GM19438 (cell line): ENCODE results near the gene SLC38A8.

ENCODE experiments used
- ATAC-seq: cut with Tn5 transposase; IDR thresholded peaks from one replicate; pipeline ENCODE4 v1.9.1; 2021; ENCODE audit warnings: low read depth; ENCODE audit not compliant: unreplicated experiment

The SLC38A8 gene

GRCh38 chr16:84049403-84050060, 6.9 kb upstream of the SLC38A8 start:
- ATAC-seq: no peak

DNA sequence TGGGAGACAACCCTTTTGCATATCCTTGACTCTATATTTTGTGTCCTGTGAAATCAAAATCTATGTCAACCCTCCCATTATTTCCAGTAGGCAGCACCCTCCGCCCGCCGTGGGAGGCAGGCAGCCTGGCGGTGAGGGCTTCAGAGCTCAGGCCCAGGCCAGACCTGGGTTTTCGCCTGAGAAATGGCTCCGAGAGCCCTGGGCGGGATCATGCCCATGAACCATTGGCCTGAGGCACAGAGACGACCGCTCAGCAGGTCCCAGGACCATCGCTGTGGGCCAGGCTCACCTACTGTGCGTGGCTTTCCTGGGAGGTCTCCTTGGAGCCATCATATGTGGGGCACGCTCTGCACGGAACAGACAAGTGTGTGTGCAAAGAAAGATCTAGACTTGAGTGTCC, 6.3 kb upstream of the SLC38A8 start:
- ATAC-seq: no peak

- ATAC-seq: no peak
Measured at GRCh38 chr16:84048270-84048669, 5.7 kb upstream of the SLC38A8 start.

- ATAC-seq: no peak
Measured at GRCh38 chr16:84047626-84048025, 5.0 kb upstream of the SLC38A8 start.

GRCh38 chr16:84047206-84047605, 4.6 kb upstream of the SLC38A8 start:
- no peak for ATAC-seq

DNA sequence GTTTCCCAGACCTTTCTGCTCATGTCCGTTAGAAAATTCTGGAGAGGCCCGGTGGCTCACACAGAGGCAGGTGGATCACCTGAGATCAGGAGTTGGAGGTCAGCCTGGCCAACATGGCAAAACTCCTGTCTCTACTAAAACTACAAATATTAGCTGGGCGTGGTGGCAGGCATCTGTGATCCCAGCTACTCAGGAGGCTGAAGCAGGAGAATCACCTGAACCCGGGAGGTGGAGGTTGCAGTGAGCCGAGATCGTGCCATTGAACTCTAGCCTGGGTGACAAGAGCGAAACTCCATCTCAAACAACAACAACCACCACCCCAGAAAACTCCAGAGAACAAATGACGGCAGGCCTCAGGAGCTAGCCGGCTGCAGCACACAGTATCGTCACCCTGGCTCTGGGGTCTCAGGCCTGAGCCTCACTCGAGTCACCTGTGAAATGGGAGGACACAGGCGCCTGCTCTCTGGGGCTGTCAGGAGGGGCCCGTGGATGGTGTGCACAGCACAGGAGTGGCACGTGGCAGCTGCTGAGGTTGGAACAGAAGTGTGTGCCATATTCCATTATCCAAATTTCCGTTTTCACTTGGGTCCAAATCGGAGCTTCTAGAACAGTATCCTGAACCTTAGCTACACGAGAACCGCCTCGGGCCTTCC, 3.3 kb upstream of the SLC38A8 start:
- no peak for ATAC-seq

- ATAC-seq: no peak
Measured at GRCh38 chr16:84045001-84045817, 2.6 kb upstream of the SLC38A8 start.

GRCh38 chr16:84044118-84044488, 1.5 kb upstream of the SLC38A8 start:
- ATAC-seq: no peak

DNA sequence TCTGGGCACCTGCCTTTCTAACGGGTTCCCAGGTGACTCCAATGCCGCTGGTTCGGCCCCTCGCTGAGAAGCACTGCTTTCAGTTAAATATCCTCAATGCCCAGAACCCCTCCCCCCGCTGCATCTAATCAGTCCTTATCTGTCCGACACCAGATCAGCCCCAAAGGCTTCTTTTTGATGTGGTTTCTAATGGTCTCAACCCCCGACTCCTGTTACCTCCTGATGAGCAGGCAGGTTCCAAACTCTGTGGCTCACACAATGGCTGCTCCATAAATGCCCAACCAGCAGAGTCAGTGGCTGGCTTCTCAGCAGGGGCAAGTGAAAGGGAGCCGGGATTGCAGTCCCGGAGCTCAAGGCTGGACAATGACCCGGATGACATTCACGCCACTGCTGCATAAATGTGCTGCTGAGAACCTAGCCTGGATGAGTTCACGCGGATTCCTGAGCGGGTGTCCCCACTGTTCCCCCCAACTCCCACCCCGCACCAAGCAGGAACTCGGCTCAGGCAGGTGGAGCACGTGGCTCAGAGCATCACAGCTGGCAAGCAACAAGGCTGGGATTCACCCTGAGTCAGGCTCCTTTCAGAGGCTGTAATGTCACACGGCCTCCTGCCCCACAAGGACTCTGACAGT, 1.0 kb upstream of the SLC38A8 start:
- no peak for ATAC-seq

GRCh38 chr16:84042879-84043485, 387 bp upstream of the SLC38A8 start:
- ATAC-seq: no peak

GRCh38 chr16:84041881-84042280, 714 bp downstream of the SLC38A8 start:
- ATAC-seq: no peak

- ATAC-seq: no peak
Measured at GRCh38 chr16:84040823-84041820, 1.5 kb downstream of the SLC38A8 start.

DNA sequence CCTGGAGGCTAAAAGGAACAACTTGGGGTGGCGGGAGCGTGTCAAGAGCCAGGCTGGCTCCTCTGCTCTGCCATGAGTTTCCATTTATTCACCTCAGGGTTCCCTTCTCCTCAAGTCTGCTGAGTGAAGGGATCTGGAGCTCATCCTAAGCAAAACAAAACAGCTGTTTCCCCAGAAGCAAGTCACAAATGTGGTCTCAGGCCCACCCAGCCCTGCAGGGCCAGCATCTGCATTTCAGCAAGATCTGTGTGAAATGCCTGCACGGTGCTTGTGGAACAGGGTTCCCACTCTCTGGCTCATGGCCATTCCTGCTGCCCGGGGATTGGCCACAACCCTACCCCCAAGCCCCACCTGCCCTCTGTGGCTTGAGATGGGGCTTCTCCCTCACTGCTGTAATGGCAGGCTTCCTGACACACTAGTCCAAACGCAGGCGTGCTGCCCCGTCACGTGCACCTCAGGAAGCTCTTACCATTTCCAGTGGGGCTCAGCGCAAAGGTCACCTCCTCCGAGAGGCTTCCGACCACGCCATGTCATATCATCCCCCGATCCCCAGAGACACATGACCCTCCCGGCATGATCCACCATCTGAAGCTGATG, 2.3 kb downstream of the SLC38A8 start:
- no peak for ATAC-seq

DNA sequence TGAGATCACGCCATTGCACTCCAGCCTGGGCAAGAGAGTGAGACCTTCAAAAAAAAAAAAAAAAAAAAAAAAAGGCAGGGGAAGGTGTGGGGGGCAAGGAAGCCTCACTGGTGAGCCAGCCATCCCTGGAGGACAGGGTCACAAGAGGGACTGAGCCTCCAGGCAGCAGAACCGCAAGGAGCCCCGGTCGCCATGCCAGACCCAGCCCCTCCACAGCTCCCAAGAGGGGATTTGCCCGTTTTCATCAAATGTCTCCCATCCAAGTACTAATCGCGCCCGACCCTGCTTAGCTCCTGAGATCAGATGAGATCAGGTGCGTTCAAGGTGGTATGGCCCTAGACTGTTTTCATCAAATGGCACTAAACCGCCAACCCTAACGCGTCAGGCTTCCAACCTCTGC, 2.9 kb downstream of the SLC38A8 start:
- no peak for ATAC-seq

DNA sequence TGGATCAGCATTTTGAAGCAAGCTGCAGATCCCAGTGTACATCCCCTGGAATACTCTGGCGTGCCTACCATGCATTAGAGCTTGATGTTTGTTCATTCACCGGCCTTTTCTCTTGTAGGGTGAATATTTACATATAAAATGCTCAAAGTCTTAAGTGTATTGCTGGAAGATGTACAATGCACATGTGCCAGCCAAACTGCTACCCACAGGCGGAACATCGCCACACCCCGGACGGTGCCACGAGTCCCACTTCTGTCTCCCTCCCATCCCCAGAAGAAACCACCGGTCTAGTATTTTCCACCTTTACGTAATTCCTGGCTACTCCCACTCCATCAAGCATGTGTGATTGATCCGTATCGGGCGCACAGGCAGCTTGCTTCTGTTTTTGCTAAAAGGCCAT, 4.1 kb downstream of the SLC38A8 start:
- ATAC-seq: no peak

- ATAC-seq: no peak
Measured at GRCh38 chr16:84036982-84037425, 5.6 kb downstream of the SLC38A8 start.

- ATAC-seq: no peak
Measured at GRCh38 chr16:84036131-84036530, 6.5 kb downstream of the SLC38A8 start.

DNA sequence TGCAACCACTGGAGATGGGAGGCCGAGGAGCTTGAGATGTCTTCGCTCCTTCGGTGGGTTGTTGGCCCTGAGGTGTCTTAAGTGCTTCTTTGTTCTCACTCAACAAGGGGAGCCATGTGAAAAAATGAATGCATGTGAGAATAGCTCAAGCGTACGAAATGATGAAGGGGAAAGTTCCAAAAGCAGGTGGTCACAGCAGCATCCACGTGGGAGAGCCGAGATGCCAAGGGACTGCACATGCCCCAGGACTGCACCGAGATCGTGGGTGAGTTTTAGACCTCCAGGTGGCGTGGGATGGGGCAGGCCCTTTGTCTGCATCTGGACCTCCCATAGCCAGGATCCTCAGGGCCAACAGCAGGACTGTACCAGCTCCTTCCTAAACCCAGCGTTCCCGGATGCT, 8.1 kb downstream of the SLC38A8 start:
- no peak for ATAC-seq
